Neutrophil (primary cell): ENCODE measurements around the gene NPHP4.

Source experiments
- H3K27ac ChIP-seq: fragments of 200-600 bp; sonication (generic); 2 replicates; pipeline ENCODE4 v1.5.1; 2016; ENCODE audit warnings: mild to moderate bottlenecking, moderate library complexity
- H3K27me3 ChIP-seq: fragments of 200-600 bp; sonication (generic); 2 replicates; pipeline ENCODE4 v1.6.0; 2016; ENCODE audit warnings: mild to moderate bottlenecking
- H3K36me3 ChIP-seq: fragments of 200-600 bp; sonication (generic); 2 replicates; pipeline ENCODE4 v1.5.1; 2017
- H3K4me1 ChIP-seq, 2 experiments: fragments of 200-600 bp in 1 of 2; sonication (generic) in 1 of 2; 1 replicate in 1 of 2; 2 replicates in 1 of 2; pipeline versions ENCODE4 v1.5.1 to v1.6.1; 2013 to 2016; ENCODE audit warnings: low read depth in 1 of 2, low read length in 1 of 2, mild to moderate bottlenecking in 1 of 2, moderate library complexity in 1 of 2; ENCODE audit not compliant: control insufficient read depth in 1 of 2, insufficient read depth in 1 of 2
- H3K4me3 ChIP-seq, 2 experiments: fragments of 200-600 bp in 1 of 2; sonication (generic) in 1 of 2; 1 replicate in 1 of 2; 2 replicates in 1 of 2; pipeline ENCODE4 v1.5.1; 2013 to 2016; ENCODE audit warnings: low read depth in 1 of 2, low read length in 1 of 2, mild to moderate bottlenecking in 1 of 2, moderate library complexity in 1 of 2
- H3K9me3 ChIP-seq: fragments of 200-600 bp; sonication (generic); 2 replicates; pipeline ENCODE4 v1.5.1; 2016
- CTCF ChIP-seq: fragments of 200-600 bp; sonication (generic); IDR thresholded peaks from 2 replicates; pipeline ENCODE4 v1.5.1; 2016; ENCODE audit warnings: antibody characterized with exemption

NPHP4 gene

GRCh38 chr1:5965586-5966131, 26.6 kb downstream of the NPHP4 start:
- Histone ChIP-seq H3K4me1 (no peaks in the 10 kb centered on the region), H3K27ac (no peak overlapping the region), H3K9me3 (no peaks in the 10 kb centered on the region), H3K4me3 (no peak overlapping the region), H3K36me3 (peaks cover 39% of the 10 kb centered on the region), H3K27me3 (no peaks in the 10 kb centered on the region)
- no peak for TF ChIP-seq CTCF

GRCh38 chr1:5962265-5963105, 29.7 kb downstream of the NPHP4 start:
- H3K27me3 ChIP-seq: no peaks in the 10 kb centered on the region
- H3K4me3 ChIP-seq: no peak overlapping the region
- no peak overlapping the region for H3K27ac ChIP-seq
- no peaks in the 10 kb centered on the region for H3K9me3 ChIP-seq
- TF ChIP-seq CTCF: no peak
- H3K4me1 ChIP-seq: no peaks in the 10 kb centered on the region
- peaks cover 45% of the 10 kb centered on the region for H3K36me3 ChIP-seq

GRCh38 chr1:5961601-5962000, 30.6 kb downstream of the NPHP4 start:
- H3K36me3 ChIP-seq: peaks cover 36% of the 10 kb centered on the region

GRCh38 chr1:5960336-5960735, 31.9 kb downstream of the NPHP4 start:
- Histone ChIP-seq H3K36me3 (peaks cover 32% of the 10 kb centered on the region), H3K4me1 (no peaks in the 10 kb centered on the region), H3K9me3 (no peaks in the 10 kb centered on the region), H3K27ac (no peak overlapping the region), H3K4me3 (no peak overlapping the region), H3K27me3 (no peaks in the 10 kb centered on the region)
- TF ChIP-seq CTCF: no peak

More at GRCh38 chr1:5961601-5962000, 30.6 kb downstream of the NPHP4 start:
- Histone ChIP-seq H3K4me1 (no peaks in the 10 kb centered on the region), H3K27me3 (no peaks in the 10 kb centered on the region), H3K9me3 (no peaks in the 10 kb centered on the region), H3K27ac (no peak overlapping the region), H3K4me3 (no peak overlapping the region)
- TF ChIP-seq CTCF: no peak

- no peaks in the 10 kb centered on the region for H3K4me1 ChIP-seq
- no peak for TF ChIP-seq CTCF
- no peaks in the 10 kb centered on the region for H3K27me3 ChIP-seq
- H3K36me3 ChIP-seq: peaks cover 32% of the 10 kb centered on the region
- no peak overlapping the region for H3K4me3 ChIP-seq
- no peak overlapping the region for H3K27ac ChIP-seq
- H3K9me3 ChIP-seq: no peaks in the 10 kb centered on the region
Observed at GRCh38 chr1:5959667-5960230, 32.5 kb downstream of the NPHP4 start.
